ENCODE measurements around the gene GPR135. TPM values are rescaled to one million over a fixed set of nuclear protein-coding genes. Genes with fewer than 3 reads are reported as not detected.

GPR135 gene
- polyA plus RNA-seq, 6 donors from 2014 or later: 0.41 to 0.96 (median 0.52) TPM; not detected in 1

- Mint-ChIP-seq H3K4me3 (peak within 1 kb of the TSS; percentile 88 to 98 (median 96)), H3K4me1 (peaks cover 42 to 61% (median 60%) of the 10 kb centered on the region in 3 donors), H3K27ac (peak within 1 kb of the TSS; percentile 81 to 96 (median 91)), H3K36me3 (peaks cover 10 to 11% of the 10 kb centered on the region in 2 donors), H3K27me3 (no peaks in the 10 kb centered on the region), H3K9me3 (no peaks in the 10 kb centered on the region)
- ATAC-seq (ENCODE audit: low read depth in 2 of 2) (peak; percentile 90 to 91), DNase-seq (peak; percentile 96)
These were observed 18.8 kb upstream of the GPR135 start, which contains the start of the genes JKAMP and L3HYPDH for GRCh38 chr14:59483819-59484638. TSS of gene JKAMP (plus strand) at chr14:59484517. CDS start at chr14:59484590, 73 bp downstream. TSS of gene L3HYPDH (minus strand) at chr14:59484408. CDS start at chr14:59484316, 92 bp downstream.

DNA sequence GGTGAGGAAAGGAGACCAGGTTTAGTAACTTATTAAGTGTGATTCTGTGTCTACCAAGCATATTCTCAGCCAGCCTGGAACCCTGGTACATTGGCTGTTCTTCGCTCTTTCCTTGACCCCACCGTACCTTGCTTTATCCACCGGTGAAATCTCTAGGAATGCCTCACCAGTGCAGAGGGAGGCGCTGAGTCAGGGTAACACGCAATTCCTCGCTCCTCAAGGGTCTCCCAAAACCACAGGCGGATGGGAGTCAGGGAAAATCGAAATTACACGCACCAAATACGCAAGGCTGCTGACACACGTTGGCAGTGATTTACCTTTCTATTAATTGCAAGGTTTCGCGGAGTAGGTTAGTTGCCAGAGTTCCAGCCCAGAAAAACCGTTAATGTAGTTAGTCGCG lies 18.2 kb upstream of the GPR135 start:
- DNase-seq: peak; percentile 5
- peaks cover 4 to 9% of the 10 kb centered on the region in 2 donors for H3K36me3 Mint-ChIP-seq
- H3K27ac Mint-ChIP-seq: peak overlapping the region in 5 of 6 donors; percentile 50 to 88 (median 81)
- H3K4me3 Mint-ChIP-seq: peak overlapping the region; percentile 88 to 98 (median 96)
- H3K9me3 Mint-ChIP-seq: no peaks in the 10 kb centered on the region
- no peaks in the 10 kb centered on the region for H3K27me3 Mint-ChIP-seq
- H3K4me1 Mint-ChIP-seq: peaks cover 39 to 56% (median 54%) of the 10 kb centered on the region in 3 donors
- no peak for ATAC-seq (ENCODE audit: low read depth in 2 of 2)

GRCh38 chr14:59482541-59483331 lies 17.6 kb upstream of the GPR135 start:
- no peak for DNase-seq
- Mint-ChIP-seq H3K4me3 (peak overlapping the region; percentile 88 to 98 (median 96)), H3K4me1 (peaks cover 36 to 55% (median 50%) of the 10 kb centered on the region in 3 donors), H3K36me3 (peaks cover 0 to 6% of the 10 kb centered on the region in 2 donors), H3K27me3 (no peaks in the 10 kb centered on the region), H3K9me3 (no peaks in the 10 kb centered on the region), H3K27ac (peak overlapping the region in 5 of 6 donors; percentile 36 to 88 (median 80))
- ATAC-seq (ENCODE audit: low read depth in 2 of 2): no peak

- Mint-ChIP-seq H3K4me3 (peak overlapping the region in 7 of 8 donors; percentile 6 to 97 (median 95)), H3K9me3 (no peaks in the 10 kb centered on the region), H3K27ac (no peak overlapping the region), H3K27me3 (no peaks in the 10 kb centered on the region), H3K4me1 (peaks cover 36 to 54% (median 50%) of the 10 kb centered on the region in 3 donors), H3K36me3 (peaks cover 0 to 9% of the 10 kb centered on the region in 2 donors)
- DNase-seq (no peak), ATAC-seq (ENCODE audit: low read depth in 2 of 2) (no peak)
These were observed 16.8 kb upstream of the GPR135 start for GRCh38 chr14:59481871-59482540.

DNA sequence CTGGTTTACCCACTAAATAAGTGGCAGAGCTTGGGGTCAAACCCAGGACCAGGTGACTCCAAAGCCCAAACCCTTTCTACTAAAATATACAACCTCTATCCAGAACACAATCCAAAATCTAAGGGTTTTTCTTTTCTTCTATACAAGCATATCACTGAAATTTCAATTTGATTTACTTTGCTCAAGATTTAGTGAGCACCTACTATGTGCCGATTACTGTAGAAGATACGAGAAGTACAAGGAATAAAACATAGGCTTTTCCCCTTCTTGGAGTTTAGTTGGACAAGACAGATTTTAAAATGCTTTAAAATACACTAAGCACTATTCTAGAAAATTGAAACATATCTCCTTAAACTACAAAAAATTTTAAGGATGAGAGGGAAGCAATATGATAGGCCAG lies 16.2 kb upstream of the GPR135 start:
- H3K9me3 Mint-ChIP-seq: no peaks in the 10 kb centered on the region
- DNase-seq (no peak), ATAC-seq (ENCODE audit: low read depth in 2 of 2) (no peak)
- H3K27ac Mint-ChIP-seq: peak overlapping the region in 1 of 6 donors; percentile 23
- H3K4me1 Mint-ChIP-seq: peaks cover 36 to 53% (median 51%) of the 10 kb centered on the region in 3 donors
- peak overlapping the region in 4 of 8 donors; percentile 9 to 95 (median 24) for H3K4me3 Mint-ChIP-seq
- peaks cover 0 to 13% of the 10 kb centered on the region in 2 donors for H3K36me3 Mint-ChIP-seq
- no peaks in the 10 kb centered on the region for H3K27me3 Mint-ChIP-seq

GRCh38 chr14:59480166-59480565 lies 15.0 kb upstream of the GPR135 start:
- Mint-ChIP-seq H3K4me1 (peaks cover 32 to 46% (median 39%) of the 10 kb centered on the region in 3 donors), H3K4me3 (peak overlapping the region in 4 of 8 donors; percentile 1 to 55 (median 49)), H3K36me3 (peaks cover 0 to 13% of the 10 kb centered on the region in 2 donors), H3K27me3 (no peaks in the 10 kb centered on the region), H3K27ac (peak overlapping the region in 4 of 6 donors; percentile 28 to 86 (median 47)), H3K9me3 (no peaks in the 10 kb centered on the region)
- ATAC-seq (ENCODE audit: low read depth in 2 of 2) (no peak), DNase-seq (no peak)

DNA sequence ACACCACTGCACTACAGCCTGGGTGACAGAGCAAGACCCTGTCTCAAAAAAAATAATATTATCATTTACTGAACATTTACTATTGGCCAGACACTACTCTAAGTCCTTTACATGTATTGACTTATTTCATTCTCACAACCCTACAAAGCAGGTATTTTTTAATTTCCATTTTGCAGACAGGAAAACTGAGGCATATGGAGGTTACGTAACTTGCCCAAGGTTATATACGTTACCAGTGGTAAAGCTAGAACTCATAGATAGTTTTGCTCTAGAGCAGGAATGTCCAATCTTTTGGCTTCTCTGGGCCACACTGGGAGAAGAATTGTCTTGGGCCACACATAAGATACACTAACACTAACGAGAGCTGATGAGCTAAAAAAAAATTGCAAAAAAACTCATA lies 13.4 kb upstream of the GPR135 start:
- Mint-ChIP-seq H3K4me1 (peaks cover 31 to 44% (median 35%) of the 10 kb centered on the region in 3 donors), H3K36me3 (peaks cover 4 to 13% of the 10 kb centered on the region in 2 donors), H3K27ac (no peak overlapping the region), H3K4me3 (no peak overlapping the region), H3K27me3 (no peaks in the 10 kb centered on the region), H3K9me3 (no peaks in the 10 kb centered on the region)
- DNase-seq (no peak), ATAC-seq (ENCODE audit: low read depth in 2 of 2) (no peak)

DNA sequence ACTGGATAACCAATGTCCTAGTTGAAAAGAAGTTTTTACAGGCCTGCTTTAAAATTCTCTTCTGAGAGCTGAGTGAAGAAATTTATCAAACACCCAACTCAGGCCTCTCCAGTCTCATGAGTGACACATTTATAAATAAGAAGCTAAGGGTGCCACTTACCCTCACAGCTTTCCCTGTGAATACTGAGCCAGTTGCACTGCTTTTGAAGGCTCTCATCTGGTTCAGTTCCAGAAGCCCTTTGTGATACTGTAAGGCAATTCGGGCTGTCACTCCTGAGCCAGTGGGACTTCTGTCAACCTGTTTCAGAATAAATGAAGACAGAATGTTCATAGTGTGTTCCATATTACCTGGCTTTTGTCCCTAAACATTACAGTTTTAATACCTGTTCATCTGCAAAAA lies 10.5 kb upstream of the GPR135 start:
- no peak overlapping the region for H3K27ac Mint-ChIP-seq
- peaks cover 13% of the 10 kb centered on the region in 2 donors for H3K36me3 Mint-ChIP-seq

GRCh38 chr14:59474172-59474571 lies 9.0 kb upstream of the GPR135 start:
- no peak for ATAC-seq (ENCODE audit: low read depth in 2 of 2)
- Mint-ChIP-seq H3K4me1 (peaks cover 0 to 9% (median 6%) of the 10 kb centered on the region in 3 donors), H3K27me3 (no peaks in the 10 kb centered on the region), H3K27ac (peak overlapping the region in 1 of 6 donors; percentile 37), H3K9me3 (no peaks in the 10 kb centered on the region), H3K4me3 (no peak overlapping the region), H3K36me3 (peaks cover 13% of the 10 kb centered on the region in 2 donors)
- DNase-seq: no peak

More for the DNA sequence above, 10.5 kb upstream of the GPR135 start:
- no peak for DNase-seq
- H3K4me1 Mint-ChIP-seq: peaks cover 7 to 18% (median 14%) of the 10 kb centered on the region in 3 donors
- no peaks in the 10 kb centered on the region for H3K27me3 Mint-ChIP-seq
- H3K4me3 Mint-ChIP-seq: no peak overlapping the region
- no peak for ATAC-seq (ENCODE audit: low read depth in 2 of 2)
- no peaks in the 10 kb centered on the region for H3K9me3 Mint-ChIP-seq

GRCh38 chr14:59464486-59465315 lies 479 bp downstream of the GPR135 start:
- Mint-ChIP-seq H3K4me3 (peak overlapping the region; percentile 82 to 95 (median 89)), H3K9me3 (no peaks in the 10 kb centered on the region), H3K36me3 (peaks cover 0 to 7% of the 10 kb centered on the region in 2 donors), H3K27ac (peak overlapping the region in 4 of 6 donors; percentile 64 to 95 (median 78)), H3K4me1 (peaks cover 7 to 16% (median 12%) of the 10 kb centered on the region in 3 donors), H3K27me3 (peaks cover 9 to 15% (median 11%) of the 10 kb centered on the region in 3 donors)
- ATAC-seq (ENCODE audit: low read depth in 2 of 2): peak; percentile 57 to 59
- DNase-seq: peak; percentile 66

GRCh38 chr14:59463787-59464485 lies 1.2 kb downstream of the GPR135 start:
- DNase-seq (no peak), ATAC-seq (ENCODE audit: low read depth in 2 of 2) (peak; percentile 3 to 5)
- Mint-ChIP-seq H3K27me3 (peaks cover 9 to 16% (median 11%) of the 10 kb centered on the region in 3 donors), H3K9me3 (no peaks in the 10 kb centered on the region), H3K36me3 (peaks cover 0 to 7% of the 10 kb centered on the region in 2 donors), H3K27ac (peak overlapping the region in 5 of 6 donors; percentile 18 to 88 (median 62)), H3K4me1 (peaks cover 7 to 16% (median 12%) of the 10 kb centered on the region in 3 donors), H3K4me3 (peak overlapping the region; percentile 82 to 92 (median 89))
